ENCODE measurements around the gene GRWD1. TPM values are rescaled to one million over a fixed set of nuclear protein-coding genes. Genes with fewer than 3 reads are reported as not detected.
A peak's percentile ranks its signal among the peaks of the same experiment; 100 is the strongest.

The GRWD1 gene
- total and polyA plus RNA-seq, 10 of the 15 experiments (the other 5 are each of a cell fraction or from before 2014, with no cell fraction given), result 1.4 to 103 (median 30.7) TPM

- TF ChIP-seq, protein P1, sequence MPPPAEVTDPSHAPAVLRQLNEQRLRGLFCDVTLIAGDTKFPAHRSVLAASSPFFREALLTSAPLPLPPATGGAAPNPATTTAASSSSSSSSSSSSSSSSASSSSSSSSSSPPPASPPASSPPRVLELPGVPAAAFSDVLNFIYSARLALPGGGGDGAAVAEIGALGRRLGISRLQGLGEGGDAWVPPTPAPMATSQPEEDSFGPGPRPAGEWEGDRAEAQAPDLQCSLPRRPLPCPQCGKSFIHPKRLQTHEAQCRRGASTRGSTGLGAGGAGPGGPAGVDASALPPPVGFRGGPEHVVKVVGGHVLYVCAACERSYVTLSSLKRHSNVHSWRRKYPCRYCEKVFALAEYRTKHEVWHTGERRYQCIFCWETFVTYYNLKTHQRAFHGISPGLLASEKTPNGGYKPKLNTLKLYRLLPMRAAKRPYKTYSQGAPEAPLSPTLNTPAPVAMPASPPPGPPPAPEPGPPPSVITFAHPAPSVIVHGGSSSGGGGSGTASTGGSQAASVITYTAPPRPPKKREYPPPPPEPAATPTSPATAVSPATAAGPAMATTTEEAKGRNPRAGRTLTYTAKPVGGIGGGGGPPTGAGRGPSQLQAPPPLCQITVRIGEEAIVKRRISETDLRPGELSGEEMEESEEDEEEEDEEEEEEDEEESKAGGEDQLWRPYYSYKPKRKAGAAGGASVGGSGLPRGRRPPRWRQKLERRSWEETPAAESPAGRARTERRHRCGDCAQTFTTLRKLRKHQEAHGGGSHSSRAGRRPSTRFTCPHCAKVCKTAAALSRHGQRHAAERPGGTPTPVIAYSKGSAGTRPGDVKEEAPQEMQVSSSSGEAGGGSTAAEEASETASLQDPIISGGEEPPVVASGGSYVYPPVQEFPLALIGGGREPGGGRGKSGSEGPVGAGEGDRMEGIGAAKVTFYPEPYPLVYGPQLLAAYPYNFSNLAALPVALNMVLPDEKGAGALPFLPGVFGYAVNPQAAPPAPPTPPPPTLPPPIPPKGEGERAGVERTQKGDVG (CRISPR knock-in tag; IDR thresholded peaks at IDR 0.05), result no peak
- TF ChIP-seq REST (IDR thresholded peaks at IDR 0.05; ENCODE audit: low read depth, low read length) (no peak), ZNF384 (IDR thresholded peaks at IDR 0.05; ENCODE audit: borderline replicate concordance, low read depth, low read length) (no peak), IRF3 (IDR thresholded peaks at IDR 0.05) (no peak), NR2C2 (IDR thresholded peaks at IDR 0.05; ENCODE audit: borderline replicate concordance, control insufficient read depth, insufficient read length, low read depth) (no peak), CBFB (IDR thresholded peaks at IDR 0.05; ENCODE audit: low read depth) (peak; percentile 90), SPI1 (IDR thresholded peaks at IDR 0.05; ENCODE audit: borderline replicate concordance, insufficient read depth, low read depth, low read length) (peak; percentile 51), PAX8 (IDR thresholded peaks at IDR 0.05) (no peak), BMI1 (IDR thresholded peaks at IDR 0.05; ENCODE audit: borderline replicate concordance) (peak; percentile 75; the same call in 1 of the 2 replicates), PBX3 (IDR thresholded peaks at IDR 0.05; ENCODE audit: insufficient replicate concordance, low read depth, low read length) (no peak), CTCF (IDR thresholded peaks at IDR 0.05 in 2 of 3, conservative IDR thresholded peaks at IDR 0.05 in 1 of 3; ENCODE audit: control insufficient read depth in 2 of 3, extremely low read depth in 1 of 3, insufficient read depth in 1 of 3, low read depth in 3 of 3, low read length in 3 of 3) (0 out of 6 replicates have a peak, but pooled peaks of 1 of the 3 experiments have one; percentile 1), ZNF207 (IDR thresholded peaks at IDR 0.05; ENCODE audit: borderline replicate concordance) (peak; percentile 76; the same call in 1 of the 2 replicates)
- TF ChIP-seq, protein P2, sequence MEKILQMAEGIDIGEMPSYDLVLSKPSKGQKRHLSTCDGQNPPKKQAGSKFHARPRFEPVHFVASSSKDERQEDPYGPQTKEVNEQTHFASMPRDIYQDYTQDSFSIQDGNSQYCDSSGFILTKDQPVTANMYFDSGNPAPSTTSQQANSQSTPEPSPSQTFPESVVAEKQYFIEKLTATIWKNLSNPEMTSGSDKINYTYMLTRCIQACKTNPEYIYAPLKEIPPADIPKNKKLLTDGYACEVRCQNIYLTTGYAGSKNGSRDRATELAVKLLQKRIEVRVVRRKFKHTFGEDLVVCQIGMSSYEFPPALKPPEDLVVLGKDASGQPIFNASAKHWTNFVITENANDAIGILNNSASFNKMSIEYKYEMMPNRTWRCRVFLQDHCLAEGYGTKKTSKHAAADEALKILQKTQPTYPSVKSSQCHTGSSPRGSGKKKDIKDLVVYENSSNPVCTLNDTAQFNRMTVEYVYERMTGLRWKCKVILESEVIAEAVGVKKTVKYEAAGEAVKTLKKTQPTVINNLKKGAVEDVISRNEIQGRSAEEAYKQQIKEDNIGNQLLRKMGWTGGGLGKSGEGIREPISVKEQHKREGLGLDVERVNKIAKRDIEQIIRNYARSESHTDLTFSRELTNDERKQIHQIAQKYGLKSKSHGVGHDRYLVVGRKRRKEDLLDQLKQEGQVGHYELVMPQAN (conservative IDR thresholded peaks at IDR 0.05), result peak; percentile 99
Observed at GRCh38 chr19:48445606-48446481, at the start of gene GRWD1 (continued).

Data from GM12878 (cell line).